ENCODE measurements around the gene GRIK5.
A peak's percentile ranks its signal among the peaks of the same experiment; 100 is the strongest.

Gene GRIK5

GRCh38 chr19:42051166-42052115 is 18.6 kb downstream of the GRIK5 start:
- H2AK5ac ChIP-seq (ENCODE audit: low read length, severe bottlenecking), result no peak overlapping the region
- no peaks in the 10 kb centered on the region for H3K79me1 ChIP-seq (replicated peaks; ENCODE audit: low read length, poor library complexity, severe bottlenecking)
- no peak overlapping the region for H3K4me3 ChIP-seq (ENCODE audit: insufficient read depth in 1 of 2, low read depth in 1 of 2, low read length in 2 of 2)
- WGBS, result 92% methylated on average over 13 of the region's 14 CpGs
- H3K36me3 ChIP-seq (ENCODE audit: control insufficient read depth in 1 of 2, insufficient read depth in 2 of 2, low read depth in 1 of 2, low read length in 2 of 2), result no peaks in the 10 kb centered on the region
- no peak overlapping the region for H2BK15ac ChIP-seq (ENCODE audit: low read depth, poor library complexity, severe bottlenecking)
- no peak overlapping the region for H2BK120ac ChIP-seq (ENCODE audit: low read depth, low read length)
- H3K27me3 ChIP-seq (ENCODE audit: control insufficient read depth in 1 of 2, insufficient read depth in 1 of 2, low read length in 2 of 2), result peaks cover 26 to 49% of the 10 kb centered on the region in 2 experiments
- no peak overlapping the region for H2AFZ ChIP-seq (ENCODE audit: low read depth, low read length)
- no peak overlapping the region for H3K23ac ChIP-seq (ENCODE audit: low read length in 2 of 2)
- H3K18ac ChIP-seq (ENCODE audit: low read depth in 1 of 2, low read length in 2 of 2), result no peak overlapping the region
- H3K9me3 ChIP-seq (ENCODE audit: control insufficient read depth, low read length), result no peaks in the 10 kb centered on the region
- no peak overlapping the region for H3K9ac ChIP-seq (ENCODE audit: low read length)
- no peak overlapping the region for H3K4ac ChIP-seq (ENCODE audit: low read depth in 1 of 2, low read length in 2 of 2)
- H3K14ac ChIP-seq (ENCODE audit: low read length in 2 of 2), result no peak overlapping the region
- no peak overlapping the region for H3K27ac ChIP-seq (ENCODE audit: low read length, poor library complexity, severe bottlenecking)
- H2BK12ac ChIP-seq (ENCODE audit: low read length in 2 of 2), result no peak overlapping the region
- DNase-seq, result no peak
- H4K8ac ChIP-seq (ENCODE audit: low read length), result no peak overlapping the region
- no peak overlapping the region for H3K4me2 ChIP-seq (ENCODE audit: low read length, poor library complexity, severe bottlenecking)
- H3K4me1 ChIP-seq (ENCODE audit: control insufficient read depth, insufficient read depth, low read depth, low read length), result no peaks in the 10 kb centered on the region
- no peak overlapping the region for H2BK5ac ChIP-seq (ENCODE audit: low read depth, low read length, poor library complexity, severe bottlenecking)
- H4K91ac ChIP-seq (ENCODE audit: low read length), result no peak overlapping the region

GRCh38 chr19:42048992-42049391 is 21.0 kb downstream of the GRIK5 start:
- Histone ChIP-seq H4K8ac (ENCODE audit: low read length) (no peak overlapping the region), H3K27ac (ENCODE audit: low read length, poor library complexity, severe bottlenecking) (no peak overlapping the region), H2BK15ac (ENCODE audit: low read depth, poor library complexity, severe bottlenecking) (no peak overlapping the region), H2BK12ac (ENCODE audit: low read length in 2 of 2) (no peak overlapping the region), H2BK120ac (ENCODE audit: low read depth, low read length) (no peak overlapping the region), H3K4ac (ENCODE audit: low read depth in 1 of 2, low read length in 2 of 2) (no peak overlapping the region), H3K4me2 (ENCODE audit: low read length, poor library complexity, severe bottlenecking) (no peak overlapping the region), H3K4me1 (ENCODE audit: control insufficient read depth, insufficient read depth, low read depth, low read length) (no peaks in the 10 kb centered on the region), H3K4me3 (ENCODE audit: insufficient read depth in 1 of 2, low read depth in 1 of 2, low read length in 2 of 2) (peak overlapping the region in 1 of 2 experiments; percentile 64), H3K36me3 (ENCODE audit: control insufficient read depth in 1 of 2, insufficient read depth in 2 of 2, low read depth in 1 of 2, low read length in 2 of 2) (no peaks in the 10 kb centered on the region), H3K79me1 (replicated peaks; ENCODE audit: low read length, poor library complexity, severe bottlenecking) (no peaks in the 10 kb centered on the region), H3K18ac (ENCODE audit: low read depth in 1 of 2, low read length in 2 of 2) (no peak overlapping the region), H2BK5ac (ENCODE audit: low read depth, low read length, poor library complexity, severe bottlenecking) (no peak overlapping the region), H4K91ac (ENCODE audit: low read length) (no peak overlapping the region), H3K27me3 (ENCODE audit: control insufficient read depth in 1 of 2, insufficient read depth in 1 of 2, low read length in 2 of 2) (peaks cover 29 to 52% of the 10 kb centered on the region in 2 experiments), H3K9ac (ENCODE audit: low read length) (no peak overlapping the region), H2AK5ac (ENCODE audit: low read length, severe bottlenecking) (no peak overlapping the region), H3K14ac (ENCODE audit: low read length in 2 of 2) (no peak overlapping the region), H3K9me3 (ENCODE audit: control insufficient read depth, low read length) (no peaks in the 10 kb centered on the region), H3K23ac (ENCODE audit: low read length in 2 of 2) (no peak overlapping the region), H2AFZ (ENCODE audit: low read depth, low read length) (no peak overlapping the region)
- WGBS, result 87% methylated on average over 4 of the region's 4 CpGs
- DNase-seq, result peak; percentile 11

GRCh38 chr19:42045575-42045974 is 24.4 kb downstream of the GRIK5 start:
- Histone ChIP-seq H2BK12ac (ENCODE audit: low read length in 2 of 2) (no peak overlapping the region), H3K4ac (ENCODE audit: low read depth in 1 of 2, low read length in 2 of 2) (no peak overlapping the region), H3K36me3 (ENCODE audit: control insufficient read depth in 1 of 2, insufficient read depth in 2 of 2, low read depth in 1 of 2, low read length in 2 of 2) (no peaks in the 10 kb centered on the region), H2AFZ (ENCODE audit: low read depth, low read length) (no peak overlapping the region), H3K27ac (ENCODE audit: low read length, poor library complexity, severe bottlenecking) (no peak overlapping the region), H3K18ac (ENCODE audit: low read depth in 1 of 2, low read length in 2 of 2) (no peak overlapping the region), H3K27me3 (ENCODE audit: control insufficient read depth in 1 of 2, insufficient read depth in 1 of 2, low read length in 2 of 2) (peaks cover 29 to 61% of the 10 kb centered on the region in 2 experiments), H3K14ac (ENCODE audit: low read length in 2 of 2) (no peak overlapping the region), H2BK15ac (ENCODE audit: low read depth, poor library complexity, severe bottlenecking) (no peak overlapping the region), H4K91ac (ENCODE audit: low read length) (no peak overlapping the region), H3K4me3 (ENCODE audit: insufficient read depth in 1 of 2, low read depth in 1 of 2, low read length in 2 of 2) (no peak overlapping the region), H4K8ac (ENCODE audit: low read length) (no peak overlapping the region), H2AK5ac (ENCODE audit: low read length, severe bottlenecking) (no peak overlapping the region), H3K79me1 (replicated peaks; ENCODE audit: low read length, poor library complexity, severe bottlenecking) (no peaks in the 10 kb centered on the region), H2BK5ac (ENCODE audit: low read depth, low read length, poor library complexity, severe bottlenecking) (no peak overlapping the region), H3K9ac (ENCODE audit: low read length) (no peak overlapping the region), H2BK120ac (ENCODE audit: low read depth, low read length) (no peak overlapping the region), H3K9me3 (ENCODE audit: control insufficient read depth, low read length) (no peaks in the 10 kb centered on the region), H3K4me2 (ENCODE audit: low read length, poor library complexity, severe bottlenecking) (no peak overlapping the region), H3K23ac (ENCODE audit: low read length in 2 of 2) (no peak overlapping the region), H3K4me1 (ENCODE audit: control insufficient read depth, insufficient read depth, low read depth, low read length) (no peaks in the 10 kb centered on the region)
- WGBS, result 72% methylated on average over 7 of the region's 7 CpGs
- DNase-seq, result no peak

- Histone ChIP-seq H2BK5ac (ENCODE audit: low read depth, low read length, poor library complexity, severe bottlenecking) (no peak overlapping the region), H3K4me1 (ENCODE audit: control insufficient read depth, insufficient read depth, low read depth, low read length) (peaks cover 3% of the 10 kb centered on the region), H2BK120ac (ENCODE audit: low read depth, low read length) (no peak overlapping the region), H3K23ac (ENCODE audit: low read length in 2 of 2) (no peak overlapping the region), H3K36me3 (ENCODE audit: control insufficient read depth in 1 of 2, insufficient read depth in 2 of 2, low read depth in 1 of 2, low read length in 2 of 2) (no peaks in the 10 kb centered on the region), H4K91ac (ENCODE audit: low read length) (no peak overlapping the region), H3K18ac (ENCODE audit: low read depth in 1 of 2, low read length in 2 of 2) (no peak overlapping the region), H3K4me3 (ENCODE audit: insufficient read depth in 1 of 2, low read depth in 1 of 2, low read length in 2 of 2) (no peak overlapping the region), H3K14ac (ENCODE audit: low read length in 2 of 2) (no peak overlapping the region), H3K79me1 (replicated peaks; ENCODE audit: low read length, poor library complexity, severe bottlenecking) (no peaks in the 10 kb centered on the region), H3K4me2 (ENCODE audit: low read length, poor library complexity, severe bottlenecking) (no peak overlapping the region), H2AK5ac (ENCODE audit: low read length, severe bottlenecking) (no peak overlapping the region), H2AFZ (ENCODE audit: low read depth, low read length) (no peak overlapping the region), H4K8ac (ENCODE audit: low read length) (no peak overlapping the region), H2BK15ac (ENCODE audit: low read depth, poor library complexity, severe bottlenecking) (no peak overlapping the region), H2BK12ac (ENCODE audit: low read length in 2 of 2) (no peak overlapping the region), H3K9me3 (ENCODE audit: control insufficient read depth, low read length) (no peaks in the 10 kb centered on the region), H3K4ac (ENCODE audit: low read depth in 1 of 2, low read length in 2 of 2) (no peak overlapping the region), H3K9ac (ENCODE audit: low read length) (no peak overlapping the region), H3K27ac (ENCODE audit: low read length, poor library complexity, severe bottlenecking) (no peak overlapping the region), H3K27me3 (ENCODE audit: control insufficient read depth in 1 of 2, insufficient read depth in 1 of 2, low read length in 2 of 2) (peaks cover 37 to 70% of the 10 kb centered on the region in 2 experiments)
- no peak for DNase-seq
- WGBS, result 86% methylated on average over 24 of the region's 30 CpGs
Measured at GRCh38 chr19:42042455-42043170, 27.4 kb downstream of the GRIK5 start.

Measured in mesenchymal stem cell (in vitro differentiated cells and primary cell).